IMR-90 (cell line): ENCODE data around the gene C1QC. TPM values are rescaled to one million over a fixed set of nuclear protein-coding genes. Genes with fewer than 3 reads are reported as not detected.

Experiments used
- ATAC-seq: fragments of 200-7000 bp; cut with Tn5 transposase; 2 replicates; pipeline ENCODE4 v1.9.1; 2020; ENCODE audit warnings: low read depth, mild to moderate bottlenecking, moderate library complexity
- BruUV-seq: library from RNA; stranded (reverse); fragments of 400-500 nt; replicated peaks from 2 replicates; lab custom pipeline; 2021; lab: Mats Ljungman, UMichigan
- CTCF ChIA-PET: fragments of 300-600 bp; formaldehyde crosslinking; extraction: SDS; loops from one replicate; lab custom pipeline; 2021; ENCODE audit warnings: antibody characterized with exemption; lab: Yijun Ruan, JAX
- POLR2A ChIA-PET: fragments of 300-600 bp; sonication (Branson Sonifier 250); formaldehyde crosslinking; loops from one replicate; lab custom pipeline; 2022; ENCODE audit warnings: antibody characterized with exemption; ENCODE audit not compliant: unreplicated experiment; lab: Charles Lee
- DNase-seq: peaks from one replicate; pipeline ENCODE4 v3.0.0; 2013
- H2AFZ ChIP-seq: replicated peaks from 2 replicates; pipeline ENCODE3; 2013; ENCODE audit warnings: low read length, mild to moderate bottlenecking; ENCODE audit not compliant: poor library complexity
- H2AK5ac ChIP-seq: 2 replicates; pipeline ENCODE4 v1.6.1; 2013; ENCODE audit warnings: low read depth, low read length, inconsistent platforms
- H2AK9ac ChIP-seq: replicated peaks from 2 replicates; pipeline ENCODE3; 2013; ENCODE audit warnings: mild to moderate bottlenecking, low read depth, low read length, moderate library complexity; ENCODE audit not compliant: poor library complexity
- H2BK120ac ChIP-seq: 2 replicates; pipeline ENCODE4 v1.6.1; 2013; ENCODE audit warnings: low read depth, low read length, inconsistent platforms
- H2BK15ac ChIP-seq: 3 replicates; pipeline ENCODE4 v1.6.1; 2013; ENCODE audit warnings: low read depth, low read length, inconsistent platforms
- H2BK20ac ChIP-seq: 2 replicates; pipeline ENCODE4 v1.6.1; 2013; ENCODE audit warnings: low read depth, mild to moderate bottlenecking, inconsistent platforms, low read length, moderate library complexity
- H2BK5ac ChIP-seq: 2 replicates; pipeline ENCODE4 v1.6.1; 2013; ENCODE audit warnings: mild to moderate bottlenecking, low read depth, low read length, inconsistent platforms; ENCODE audit not compliant: poor library complexity, severe bottlenecking
- H3K14ac ChIP-seq: replicated peaks from 2 replicates; pipeline ENCODE4 v1.6.1; 2013; ENCODE audit warnings: low read depth, low read length, inconsistent platforms
- H3K18ac ChIP-seq: 2 replicates; pipeline ENCODE4 v1.6.1; 2013; ENCODE audit warnings: low read depth, low read length, control low read depth
- H3K23ac ChIP-seq: 2 replicates; pipeline ENCODE4 v1.6.1; 2013; ENCODE audit warnings: low read depth, low read length, inconsistent platforms
- H3K27ac ChIP-seq: 2 replicates; pipeline ENCODE4 v1.5.1; 2013; ENCODE audit warnings: mild to moderate bottlenecking, control low read depth, low read length; ENCODE audit not compliant: insufficient read depth
- H3K27me3 ChIP-seq: 2 replicates; pipeline ENCODE4 v1.6.1; 2013; ENCODE audit warnings: low read length; ENCODE audit not compliant: control insufficient read depth, insufficient read depth
- H3K36me3 ChIP-seq: 2 replicates; pipeline ENCODE4 v1.6.1; 2013; ENCODE audit warnings: low read length, mixed read lengths; ENCODE audit not compliant: control insufficient read depth, insufficient read depth
- H3K4ac ChIP-seq: 2 replicates; pipeline ENCODE4 v1.6.1; 2013; ENCODE audit warnings: low read depth, low read length, inconsistent platforms
- H3K4me1 ChIP-seq: 2 replicates; pipeline ENCODE4 v1.6.1; 2013; ENCODE audit warnings: low read length, mixed read lengths; ENCODE audit not compliant: control insufficient read depth, insufficient read depth
- H3K4me2 ChIP-seq: 2 replicates; pipeline ENCODE4 v1.6.1; 2013; ENCODE audit warnings: low read depth, mild to moderate bottlenecking, control low read depth, low read length, moderate library complexity
- H3K4me3 ChIP-seq: 2 replicates; pipeline ENCODE4 v1.5.1; 2013; ENCODE audit warnings: low read depth, mild to moderate bottlenecking, control low read depth, low read length, moderate library complexity; ENCODE audit not compliant: insufficient read depth
- H3K56ac ChIP-seq: 2 replicates; pipeline ENCODE4 v1.6.1; 2013; ENCODE audit warnings: low read length, inconsistent platforms; ENCODE audit not compliant: insufficient read depth; ENCODE audit errors: extremely low read depth
- H3K79me1 ChIP-seq, 2 experiments: 2 replicates each; pipeline ENCODE4 v1.6.1; 2013; ENCODE audit warnings: low read length in 2 of 2, inconsistent platforms in 1 of 2, low read depth in 1 of 2
- H3K9ac ChIP-seq: 2 replicates; pipeline ENCODE4 v1.6.1; 2013; ENCODE audit warnings: low read depth, low read length, control low read depth
- H3K9me1 ChIP-seq: 2 replicates; pipeline ENCODE4 v1.6.1; 2013; ENCODE audit warnings: low read length, inconsistent platforms; ENCODE audit not compliant: insufficient read depth
- H3K9me3 ChIP-seq: 2 replicates; pipeline ENCODE4 v1.6.1; 2013; ENCODE audit warnings: low read length; ENCODE audit not compliant: control insufficient read depth, insufficient read depth
- H4K20me1 ChIP-seq: 2 replicates; pipeline ENCODE4 v1.6.1; 2013; ENCODE audit warnings: low read length, inconsistent platforms; ENCODE audit not compliant: insufficient read depth
- H4K5ac ChIP-seq: 2 replicates; pipeline ENCODE4 v1.6.1; 2013; ENCODE audit warnings: mild to moderate bottlenecking, low read depth, low read length, control low read depth
- H4K8ac ChIP-seq, 2 experiments: 2 replicates each; pipeline ENCODE4 v1.6.1; 2013; ENCODE audit warnings: low read depth in 2 of 2, low read length in 2 of 2, control low read depth in 1 of 2, inconsistent platforms in 1 of 2
- H4K91ac ChIP-seq: 2 replicates; pipeline ENCODE4 v1.6.1; 2013; ENCODE audit warnings: low read depth, low read length, inconsistent platforms; ENCODE audit not compliant: insufficient read depth
- BHLHE40 ChIP-seq: fragments of 150-350 bp; IDR thresholded peaks from 2 replicates; pipeline ENCODE4 v1.6.1; 2016; ENCODE audit warnings: mild to moderate bottlenecking, low read depth, low read length
- CEBPB ChIP-seq: IDR thresholded peaks from 2 replicates; pipeline ENCODE4 v1.6.1; 2012; ENCODE audit warnings: low read depth, low read length, improper control_type of control experiment
- CTCF ChIP-seq: conservative IDR thresholded peaks from 2 replicates; pipeline ENCODE4 v1.5.1; 2012; ENCODE audit warnings: mild to moderate bottlenecking, low read depth, low read length, improper control_type of control experiment
- FOS ChIP-seq: fragments of 150-350 bp; IDR thresholded peaks from 2 replicates; pipeline ENCODE4 v1.6.1; 2016; ENCODE audit warnings: low read depth, low read length
- RAD21 ChIP-seq: IDR thresholded peaks from 2 replicates; pipeline ENCODE4 v1.6.1; 2012; ENCODE audit warnings: low read length, improper control_type of control experiment
- SMC3 ChIP-seq: fragments of 150-350 bp; IDR thresholded peaks from 2 replicates; pipeline ENCODE4 v1.6.1; 2016; ENCODE audit warnings: low read depth, mild to moderate bottlenecking, antibody characterized with exemption, low read length, moderate library complexity
- WGBS, 2 experiments: methylation state at CpG; one replicate each; pipeline versions ENCODE4 v1.1.5 to v1.1.7; 2013; ENCODE audit warnings: missing lambda C conversion rate in 2 of 2; ENCODE audit not compliant: insufficient read length in 1 of 2; ENCODE audit errors: extremely low coverage in 2 of 2; 5-methylcytosine and 5-hydroxymethylcytosine counted together
- dilution Hi-C: fragments of 300-500 bp; cut with HindIII; formaldehyde crosslinking; loops from one replicate; pipeline ENCODE4 v1.14.3; 2018; ENCODE audit warnings: low sequenced_read_pairs; ENCODE audit not compliant: unreplicated experiment
- in situ Hi-C: fragments of 300-500 bp; cut with MboI; formaldehyde crosslinking; loops from 3 replicates; pipeline ENCODE4 v1.14.3; 2019; ENCODE audit warnings: low sequenced_read_pairs, inconsistent platforms, mixed read lengths
- intact Hi-C: fragments of 100-400 bp; cut with micrococcal nuclease; formaldehyde crosslinking; loops from 2 replicates; pipeline ENCODE4 v1.10.0; 2022
- polyA plus RNA-seq, 3 experiments: library from polyadenylated mRNA; depleted of rRNA; stranded (reverse); fragments of >200 nt; gene quantifications; 2 replicates each; pipeline ENCODE4 v1.2.3, GENCODE V29; 2012; ENCODE audit warnings: low replicate concordance in 1 of 3
- total RNA-seq: library from RNA; depleted of rRNA; stranded (reverse); fragments of >200 nt; gene quantifications from 2 replicates; pipeline ENCODE4 v1.2.3, GENCODE V29; 2012

The C1QC gene
- total and polyA plus RNA-seq, 2 of the 4 experiments (the other 2 are of a cell fraction), result not detected

GRCh38 chr1:22665752-22666151, 22.3 kb downstream of the C1QC start:
- Histone ChIP-seq H3K9me3 (no peaks in the 10 kb centered on the region), H3K9ac (no peak overlapping the region), H4K20me1 (no peaks in the 10 kb centered on the region), H3K18ac (no peak overlapping the region), H3K4me1 (no peaks in the 10 kb centered on the region), H4K8ac (no peak overlapping the region), H3K4ac (no peak overlapping the region), H4K91ac (no peak overlapping the region), H3K79me1 (no peaks in the 10 kb centered on the region), H3K27me3 (peaks cover 76% of the 10 kb centered on the region), H2BK20ac (no peak overlapping the region), H2AK5ac (no peak overlapping the region), H2AFZ (peak overlapping the region; percentile 77), H4K5ac (no peak overlapping the region), H2BK5ac (no peak overlapping the region), H3K23ac (no peak overlapping the region), H3K4me3 (no peak overlapping the region), H2BK120ac (no peak overlapping the region), H2AK9ac (peak overlapping the region; percentile 60), H2BK15ac (no peak overlapping the region), H3K9me1 (no peaks in the 10 kb centered on the region), H3K27ac (no peak overlapping the region), H3K56ac (no peak overlapping the region), H3K4me2 (no peak overlapping the region), H3K36me3 (no peaks in the 10 kb centered on the region), H3K14ac (no peak overlapping the region)
- TF ChIP-seq RAD21, result peak; percentile 88
- TF ChIP-seq CEBPB, result no peak
- peak; percentile 83 for TF ChIP-seq SMC3
- TF ChIP-seq BHLHE40, result no peak
- TF ChIP-seq FOS, result no peak
- TF ChIP-seq CTCF, result peak; percentile 69
- DNase-seq (peak; percentile 43), ATAC-seq (peak; percentile 87)
- in situ Hi-C loops (no loop called here), intact Hi-C loops (loop anchor here (1.0 to 10.0 kb wide), 2 partner anchors 265 to 299 kb away; no protein-coding TSS in a partner anchor), dilution Hi-C loops (no loop called here)
- ChIA-PET CTCF (interaction anchor here (0.6 kb wide), 1 partner anchor 271 kb away, joined by 4 read pairs; no protein-coding TSS in a partner anchor), POLR2A (no interaction called here)
- WGBS, 2 experiments, result 10% methylated on average over 2 of the region's 7 CpGs; no CpG with 5 or more reads in 1 of the 2 experiments
- BruUV-seq, result no TSS peak
